Epithelial cell of prostate (primary cell): ENCODE results near the gene LRRN2.
"Not testable (repeated sequence)": the region's sequence is repeated elsewhere in the genome, so short reads cannot be mapped to it uniquely, and the experiment has no call there.

Experiments
- DNase-seq: peaks from one replicate; pipeline ENCODE4 v3.0.0-alpha.2; 2011; ENCODE audit warnings: low read depth, low spot score
- H3K27ac ChIP-seq: fragments of 450-650 bp; 2 replicates; pipeline ENCODE4 v1.5.1; 2017; ENCODE audit warnings: mild to moderate bottlenecking

Gene LRRN2

DNA sequence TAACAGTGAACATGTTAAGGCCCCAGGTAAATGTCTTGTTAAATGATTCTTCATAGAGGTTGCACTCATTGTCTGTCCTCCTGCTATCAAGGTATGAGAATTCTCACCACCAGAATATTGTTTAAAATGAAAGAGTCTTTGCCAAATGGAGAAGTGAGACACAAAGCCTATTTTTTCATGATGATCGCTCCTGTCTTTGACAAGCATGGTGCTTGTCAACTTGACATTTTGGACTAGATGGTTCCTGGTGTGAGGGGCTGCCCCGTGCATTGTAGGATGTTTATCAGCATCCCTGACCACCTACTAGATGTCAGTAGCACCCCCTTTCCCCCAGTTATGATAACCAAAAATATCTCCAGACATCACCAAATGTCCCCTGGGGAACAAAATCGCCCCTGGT lies 103.8 kb downstream of the LRRN2 start:
- no peak overlapping the region for H3K27ac ChIP-seq
- no peak for DNase-seq

DNA sequence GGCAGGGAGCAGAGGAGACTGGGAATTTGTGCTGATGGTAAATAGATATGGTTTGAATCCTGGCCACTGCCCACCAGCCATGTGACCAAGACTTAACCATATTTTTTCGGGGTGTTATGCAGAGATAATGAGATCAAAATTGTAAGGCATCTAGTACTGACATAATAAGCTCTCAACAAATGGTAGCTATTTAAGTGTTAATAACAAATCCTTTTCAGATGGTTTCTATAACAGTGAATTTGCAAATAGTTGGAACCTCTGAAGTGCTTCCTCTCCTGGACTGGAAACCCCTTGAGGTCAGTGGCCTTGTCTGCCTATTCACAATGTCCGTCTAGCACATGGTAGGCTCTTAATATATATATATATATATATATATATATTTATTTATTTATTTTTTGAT lies 104.7 kb downstream of the LRRN2 start:
- no peak overlapping the region for H3K27ac ChIP-seq
- DNase-seq: no peak

DNA sequence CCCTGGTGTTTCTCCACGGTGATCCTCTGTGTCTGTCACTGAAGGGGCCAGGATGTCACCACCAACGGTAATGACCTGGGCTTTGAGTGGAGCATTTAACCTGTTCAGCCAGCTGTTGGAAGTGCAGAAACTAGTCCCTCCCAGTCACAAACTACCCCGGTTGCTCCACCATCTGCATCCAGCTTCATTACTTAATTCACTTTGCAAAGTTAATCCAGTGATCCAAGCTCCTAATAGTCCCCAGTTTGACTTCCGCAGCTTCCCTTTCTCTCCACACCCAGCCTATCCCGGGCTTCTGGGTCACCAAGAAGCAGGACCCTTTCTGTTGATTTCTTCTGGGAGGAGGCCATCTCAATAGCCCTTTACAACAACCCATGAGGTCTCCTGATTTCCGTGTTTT lies 105.9 kb downstream of the LRRN2 start:
- no peak overlapping the region for H3K27ac ChIP-seq
- no peak for DNase-seq

DNA sequence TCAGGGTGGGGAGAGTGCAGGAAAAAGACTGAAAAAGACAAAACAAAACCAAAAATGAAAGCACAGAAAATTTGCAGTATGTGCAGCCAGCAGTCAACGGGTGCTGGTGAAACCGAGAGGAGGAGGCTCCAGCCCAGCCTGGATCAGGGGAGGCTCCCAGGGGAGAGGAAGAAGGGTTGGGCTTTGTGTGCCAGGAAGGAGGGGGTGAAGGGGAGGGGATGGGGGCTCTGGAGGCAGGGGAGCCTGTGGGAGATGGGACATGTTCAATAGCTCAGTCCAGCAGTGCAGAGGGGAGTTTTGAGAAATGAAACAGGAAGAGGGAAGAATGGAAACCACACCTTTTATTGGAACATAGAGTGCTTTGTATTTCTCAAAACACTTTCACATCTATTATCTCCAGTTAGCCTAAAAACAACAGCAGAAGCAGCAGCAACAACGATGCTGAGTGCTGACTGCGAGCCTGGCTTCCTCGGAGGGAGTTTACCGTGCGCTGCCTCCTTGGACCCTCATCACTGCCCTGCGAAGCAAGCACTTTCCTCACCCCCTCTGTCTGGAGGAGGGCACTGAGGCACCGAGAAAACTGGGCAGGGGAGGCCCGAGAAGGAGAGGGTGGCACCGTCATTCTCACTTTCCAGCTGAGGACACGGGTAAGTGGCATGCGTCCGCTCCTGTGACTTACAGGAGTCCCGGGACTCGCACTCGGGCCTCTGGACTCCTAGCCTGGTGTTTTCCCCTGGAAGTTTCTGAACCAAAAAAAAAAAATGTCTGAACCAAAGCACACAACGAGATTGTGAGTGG lies 106.5 kb downstream of the LRRN2 start:
- DNase-seq: no peak
- no peak overlapping the region for H3K27ac ChIP-seq

DNA sequence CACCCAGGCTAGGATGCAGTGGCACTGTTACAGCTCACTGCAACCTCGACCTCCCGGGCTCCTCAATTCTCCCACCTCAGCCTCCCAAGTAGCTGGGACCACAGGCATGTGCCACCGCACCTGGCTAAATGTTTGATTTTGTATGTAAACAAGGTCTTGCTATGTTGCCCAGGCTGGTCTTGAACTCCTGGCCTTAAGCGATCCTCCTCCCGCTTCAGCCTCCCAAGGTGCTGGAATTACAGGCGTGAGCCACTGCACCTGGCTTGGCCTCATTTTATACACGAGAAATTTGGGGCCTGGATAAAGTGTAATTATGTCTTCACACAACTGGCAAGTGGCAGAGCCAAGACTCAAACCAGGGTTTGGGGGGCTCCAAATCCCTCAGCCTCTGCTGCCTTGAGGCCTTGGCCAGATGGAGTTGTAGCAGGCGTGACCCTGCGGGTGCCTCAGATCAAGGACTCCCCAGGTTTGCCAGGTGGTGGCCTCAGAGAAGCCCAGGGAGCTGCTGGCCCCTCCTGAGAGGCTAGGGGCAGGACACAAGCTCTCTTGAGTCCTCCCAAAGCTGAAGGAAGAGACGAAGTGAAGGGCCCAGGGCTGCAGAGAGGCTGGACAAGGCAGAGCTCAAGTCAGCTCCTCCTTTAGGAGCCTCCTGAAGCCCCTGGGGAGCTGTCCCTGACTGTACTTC lies 107.6 kb downstream of the LRRN2 start:
- H3K27ac ChIP-seq: no peak overlapping the region
- DNase-seq: no peak

DNA sequence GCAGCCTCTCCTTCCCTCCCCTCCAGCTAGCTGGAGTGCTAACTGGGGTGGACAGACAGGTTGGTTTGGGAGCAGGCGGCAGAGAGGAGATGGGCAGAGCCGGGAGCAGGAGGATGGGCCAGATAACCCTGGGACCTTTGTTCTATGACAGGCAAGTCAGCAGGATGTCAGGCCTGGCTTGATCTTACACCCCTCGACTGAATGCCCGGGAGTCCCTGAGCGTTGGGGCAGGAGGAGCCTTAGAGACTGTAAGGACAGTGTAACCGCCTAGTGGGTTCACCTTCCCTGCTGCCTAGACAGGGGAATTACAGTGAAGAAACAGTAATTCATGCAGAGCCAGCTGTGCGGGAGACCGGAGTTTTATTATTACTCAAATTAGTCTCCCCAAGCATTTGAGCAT lies 109.1 kb downstream of the LRRN2 start:
- no peak for DNase-seq
- H3K27ac ChIP-seq: no peak overlapping the region

DNA sequence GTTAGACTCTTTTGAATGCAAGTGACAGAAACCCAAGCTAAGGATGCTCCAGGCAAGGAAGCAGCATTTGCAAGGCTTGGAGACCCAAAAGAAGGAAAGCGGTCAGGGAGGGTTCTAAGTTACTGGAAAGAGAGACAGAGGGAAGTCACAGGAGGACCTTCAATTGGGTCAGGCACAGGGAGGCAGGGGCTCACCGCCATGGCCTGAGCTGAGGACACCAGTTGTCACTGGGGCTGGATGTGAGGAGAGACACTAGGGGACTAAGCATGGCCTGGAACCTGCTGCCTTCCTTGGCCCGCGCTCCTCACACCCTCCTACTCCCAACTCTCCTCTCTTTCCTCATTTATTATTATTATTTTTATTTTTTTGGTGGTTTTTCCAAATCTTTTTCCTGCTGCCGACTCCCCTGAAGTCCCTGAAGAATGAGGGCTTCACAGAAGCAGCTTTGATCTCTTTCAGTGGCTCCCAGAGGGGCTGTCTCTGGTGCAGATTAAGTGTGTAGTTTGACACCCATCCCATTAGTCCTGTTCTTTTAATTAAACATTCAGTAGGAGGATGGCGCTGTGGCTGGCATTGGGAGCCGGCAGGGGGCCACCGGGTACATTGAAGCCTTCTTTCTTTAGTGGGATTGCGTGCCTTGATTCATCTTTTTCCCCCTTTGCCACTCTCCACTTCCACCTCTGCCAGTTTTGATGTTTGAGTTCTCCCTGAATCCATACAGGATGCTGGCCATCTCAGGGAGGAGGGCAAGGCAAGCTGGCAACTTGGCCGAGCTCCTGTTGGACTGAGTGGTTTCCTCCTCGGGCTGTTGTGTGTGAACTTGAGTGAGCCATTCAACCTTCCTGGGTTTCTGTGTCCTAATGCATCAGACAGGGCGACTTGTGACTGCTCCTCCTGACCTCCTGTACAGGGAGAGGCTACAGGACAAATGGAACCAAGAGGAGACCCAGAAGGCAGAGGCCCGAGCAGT lies 110.0 kb downstream of the LRRN2 start:
- no peak overlapping the region for H3K27ac ChIP-seq
- DNase-seq: no peak

DNA sequence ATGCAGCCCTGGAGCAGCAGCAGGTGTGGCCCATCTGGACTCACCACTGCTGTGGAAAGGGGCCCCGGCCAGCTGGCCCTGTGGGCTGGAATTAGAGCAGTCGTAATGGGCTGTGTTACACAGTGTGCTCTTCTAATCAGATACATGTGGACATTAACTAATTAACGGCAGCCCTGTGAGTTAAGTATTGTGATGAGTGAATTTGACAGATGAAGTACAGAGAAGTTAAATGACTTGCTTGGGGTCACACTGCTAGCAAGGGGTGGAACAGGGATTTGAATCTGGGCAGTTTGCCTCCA lies 110.7 kb downstream of the LRRN2 start:
- H3K27ac ChIP-seq: no peak overlapping the region
- no peak for DNase-seq

DNA sequence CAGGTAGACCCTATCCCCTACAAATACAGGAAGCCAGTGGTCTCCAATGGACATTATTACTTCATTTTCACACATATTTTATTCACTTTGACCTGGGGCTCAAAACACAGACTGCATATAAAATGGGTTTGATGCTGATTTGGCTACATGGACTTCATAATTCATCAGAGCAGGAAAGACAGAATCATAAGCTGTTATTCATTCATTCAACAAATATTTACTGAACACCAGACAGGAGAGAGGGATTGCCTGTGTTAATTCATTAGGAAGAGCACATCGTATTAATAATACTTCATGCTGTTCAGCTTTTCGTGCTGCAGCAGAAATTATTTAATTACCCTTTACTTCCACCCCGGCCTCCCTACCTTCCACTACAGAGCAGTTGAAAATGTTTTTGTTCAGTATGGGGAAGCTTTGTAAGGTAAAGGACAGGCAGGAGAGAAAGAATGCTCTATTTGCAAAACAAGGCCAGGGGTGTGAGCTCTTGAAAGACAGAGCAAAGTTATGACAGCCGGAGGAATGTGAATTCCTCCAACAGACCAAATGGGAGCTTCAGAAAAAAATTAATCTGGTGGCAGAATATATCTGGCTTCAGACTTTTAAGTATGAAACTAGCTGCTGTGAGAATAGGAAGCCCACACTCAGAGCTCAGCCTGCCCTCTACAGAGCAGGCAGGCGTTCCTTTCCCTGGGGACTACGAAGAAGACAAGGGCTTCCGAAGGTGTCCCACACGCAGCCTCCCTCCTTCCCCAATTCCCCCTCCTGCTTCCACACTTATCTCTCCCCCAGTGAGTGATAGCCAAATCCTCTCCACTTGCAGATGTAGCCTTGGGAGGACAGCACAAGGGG lies 111.3 kb downstream of the LRRN2 start:
- no peak overlapping the region for H3K27ac ChIP-seq
- no peak for DNase-seq

DNA sequence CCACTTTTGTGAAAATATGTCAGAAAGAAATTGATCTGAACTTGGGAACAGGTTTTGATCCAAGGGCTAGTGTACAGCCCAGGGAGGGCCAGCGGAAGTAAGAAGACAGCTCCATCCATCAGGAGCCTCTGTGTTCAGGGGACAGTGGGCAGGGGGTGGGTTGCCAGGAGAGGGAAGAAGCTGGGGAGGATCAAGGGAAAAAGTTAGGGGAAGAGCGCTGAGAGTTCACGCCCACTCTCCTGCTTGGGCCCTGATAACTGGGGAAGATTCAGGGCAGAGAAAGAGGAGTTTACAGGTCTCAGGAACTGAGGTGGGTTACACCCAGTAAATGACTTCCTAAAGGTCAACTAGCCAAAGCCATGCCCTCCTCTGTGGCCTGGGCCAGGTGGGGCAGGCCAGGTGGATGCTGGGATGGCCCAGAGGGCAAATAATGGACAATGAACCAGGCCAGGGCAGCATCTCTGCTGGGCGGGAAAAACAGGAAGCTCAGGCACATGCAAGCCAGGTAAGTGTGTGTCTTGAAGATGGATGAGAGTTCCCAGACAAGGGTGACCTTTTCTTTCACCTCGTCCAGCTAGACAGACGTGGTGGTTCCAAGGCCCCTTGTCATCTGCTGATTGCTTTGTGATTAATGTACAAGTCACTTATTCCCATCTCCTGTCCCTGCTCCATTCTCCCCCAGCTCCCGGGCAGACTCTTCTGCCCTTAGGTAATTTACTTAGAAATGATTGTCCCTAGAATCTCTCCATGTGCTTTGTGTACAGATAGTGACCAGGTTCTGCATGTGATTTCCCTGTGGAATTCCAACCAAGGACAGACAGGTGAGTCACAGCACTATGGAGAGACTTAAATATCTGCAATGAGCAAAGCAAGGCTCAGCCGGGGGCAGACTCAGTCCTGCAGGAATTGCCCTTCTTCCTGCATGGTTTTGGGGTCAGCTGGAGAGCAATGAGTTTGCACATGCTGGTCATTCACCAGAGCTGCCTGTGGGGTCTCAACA lies 112.3 kb downstream of the LRRN2 start:
- H3K27ac ChIP-seq: peak overlapping the region; percentile 53
- DNase-seq: no peak

DNA sequence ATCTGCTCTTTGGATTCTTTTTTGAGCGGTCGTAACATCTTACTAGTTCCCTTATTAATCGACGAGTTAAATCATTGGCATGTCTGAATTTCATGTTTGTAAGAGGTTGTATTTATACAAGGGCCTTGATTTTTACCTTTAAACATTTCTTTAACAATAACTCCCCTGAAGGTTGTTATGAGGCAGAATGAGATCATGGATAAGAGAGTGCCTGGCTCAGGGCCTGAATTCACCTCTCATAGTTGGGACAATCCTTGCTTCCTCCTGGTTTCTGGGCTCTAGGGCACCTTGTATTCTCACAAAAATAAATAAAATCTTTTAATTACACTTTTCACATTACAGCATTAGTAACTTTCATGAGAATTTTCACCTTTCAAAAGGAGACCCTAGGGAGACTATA lies 113.9 kb downstream of the LRRN2 start:
- peak overlapping the region; percentile 53 for H3K27ac ChIP-seq
- no peak for DNase-seq

DNA sequence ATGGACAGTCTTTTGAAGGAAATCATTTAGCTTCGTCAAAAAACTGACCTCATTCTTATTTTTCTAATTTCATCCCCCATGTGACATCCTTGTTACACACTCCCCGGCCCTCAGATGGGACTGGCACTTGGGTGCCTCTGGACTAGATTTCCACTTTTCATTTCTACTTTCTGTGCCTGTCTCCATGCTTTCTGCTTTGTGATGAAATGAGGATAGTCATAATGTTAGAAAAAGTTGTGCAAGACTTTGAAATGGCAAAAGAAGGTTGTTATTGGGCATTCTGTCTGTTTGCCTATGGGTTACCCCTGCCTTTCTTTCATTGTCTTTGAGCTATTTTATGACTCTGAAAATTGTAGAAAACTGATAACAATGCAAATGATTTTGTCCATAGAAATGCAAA lies 114.4 kb downstream of the LRRN2 start:
- H3K27ac ChIP-seq: no peak overlapping the region
- DNase-seq: no peak

DNA sequence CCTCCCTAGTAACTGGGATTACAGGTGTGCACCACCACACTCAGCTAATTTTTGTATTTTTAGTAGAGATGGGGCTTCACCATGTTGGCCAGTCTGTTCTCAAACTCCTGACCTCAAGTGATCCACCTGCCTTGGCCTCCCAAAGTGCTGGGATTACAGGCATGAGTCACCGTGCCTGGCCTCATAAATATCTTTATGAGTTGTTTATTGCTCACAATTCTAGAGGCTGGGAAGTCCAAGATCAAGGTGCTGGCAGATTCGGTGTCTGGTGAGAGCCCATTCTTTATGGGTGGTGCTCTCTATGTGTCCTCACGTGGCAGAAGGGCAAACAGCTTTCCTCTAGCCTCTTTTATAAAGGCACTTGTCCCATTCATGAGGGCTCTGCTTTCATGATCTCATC lies 115.5 kb downstream of the LRRN2 start:
- not testable (repeated sequence) for DNase-seq

DNA sequence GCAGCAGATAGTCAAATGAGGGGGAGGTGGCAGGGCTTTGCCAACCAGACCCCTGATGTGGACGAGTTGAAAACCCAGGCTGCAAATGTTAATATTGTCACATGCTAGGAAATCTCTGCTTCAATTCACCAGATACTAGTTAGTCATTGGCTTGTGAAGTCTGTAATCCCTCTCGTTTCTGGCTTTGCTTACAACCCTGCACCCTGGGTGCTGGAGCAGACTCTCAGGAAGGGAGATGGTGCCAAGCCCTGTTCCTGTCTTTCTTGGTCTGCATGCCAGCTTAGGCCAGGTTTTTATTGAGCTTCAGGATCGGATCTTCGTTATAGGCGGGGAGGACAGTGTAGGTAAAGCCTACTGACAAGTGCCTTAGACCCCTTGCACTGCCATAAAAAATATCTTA lies 116.1 kb downstream of the LRRN2 start:
- no peak overlapping the region for H3K27ac ChIP-seq
- no peak for DNase-seq

More for the DNA sequence above, 115.5 kb downstream of the LRRN2 start:
- H3K27ac ChIP-seq: not testable (repeated sequence)

DNA sequence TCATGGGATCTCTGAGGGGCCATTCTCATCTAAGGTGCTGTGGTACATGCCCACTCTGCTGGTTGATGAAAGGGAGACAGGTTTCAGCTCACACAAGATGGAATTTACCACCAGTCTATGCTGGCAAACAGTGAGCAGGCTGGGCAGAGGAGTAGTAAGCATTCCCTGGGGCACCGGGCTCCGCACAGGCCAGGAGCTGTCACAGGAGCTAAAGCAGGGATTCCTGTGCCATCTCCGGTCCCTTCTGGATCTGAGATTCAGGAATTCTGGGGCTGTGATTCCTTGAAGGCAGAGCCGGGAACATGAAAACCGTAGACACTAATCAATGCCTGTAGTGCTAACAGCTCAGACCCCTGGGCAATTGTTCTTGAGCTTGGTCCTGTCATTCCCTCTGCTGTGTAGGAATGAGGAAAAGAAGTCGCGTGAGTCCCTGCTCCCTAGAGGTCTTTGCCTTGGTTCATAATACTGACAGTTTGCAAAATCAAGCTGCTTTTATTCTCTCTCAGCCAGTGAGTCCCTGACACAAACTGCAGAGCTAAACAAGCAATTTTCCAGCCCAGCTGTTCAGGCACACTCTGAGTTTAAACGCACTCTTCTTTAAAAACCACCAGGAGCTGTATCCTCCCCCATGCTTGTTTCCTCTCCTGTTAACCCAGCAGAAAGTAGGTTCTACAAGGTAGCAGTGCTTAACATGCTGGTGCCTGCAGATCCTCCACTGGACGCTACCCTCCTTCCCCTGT lies 116.8 kb downstream of the LRRN2 start:
- DNase-seq: no peak
- H3K27ac ChIP-seq: no peak overlapping the region
